Activated T-helper 9 cell treated with anti-CD3 and anti-CD28 coated beads, Interleukin-2, amount 50 U/mL, for 16 hours (primary cell): ENCODE measurements around the gene LRPPRC.
"Not testable (repeated sequence)": the region's sequence is repeated elsewhere in the genome, so short reads cannot be mapped to it uniquely, and the experiment has no call there.

Experiments
- DNase-seq: peaks from one replicate; pipeline ENCODE4 v3.0.0-alpha.2; 2020; ENCODE audit warnings: low read depth

LRPPRC gene

GRCh38 chr2:43995733-43996533, at the start of gene LRPPRC:
TSS of gene LRPPRC (minus strand) at chr2:43995989. CDS start at chr2:43995947, 42 bp downstream.
- peak; percentile 83 for DNase-seq

- no peak for DNase-seq
Measured at GRCh38 chr2:44045061-44045460, 49.3 kb upstream of the LRPPRC start.

- peak; percentile 57 for DNase-seq
Measured at GRCh38 chr2:44044281-44044720, 48.5 kb upstream of the LRPPRC start.

- DNase-seq, result no peak
Measured at GRCh38 chr2:44040365-44040764, 44.6 kb upstream of the LRPPRC start.

GRCh38 chr2:44038277-44038676, 42.5 kb upstream of the LRPPRC start:
- DNase-seq, result no peak

GRCh38 chr2:44037221-44037620, 41.4 kb upstream of the LRPPRC start:
- no peak for DNase-seq

- DNase-seq, result no peak
Measured at GRCh38 chr2:44033947-44034346, 38.2 kb upstream of the LRPPRC start.

GRCh38 chr2:44027076-44027475, 31.3 kb upstream of the LRPPRC start:
- not testable (repeated sequence) for DNase-seq

- no peak for DNase-seq
Measured at GRCh38 chr2:44016282-44016681, 20.5 kb upstream of the LRPPRC start.

- no peak for DNase-seq
Measured at GRCh38 chr2:44015239-44015638, 19.4 kb upstream of the LRPPRC start.

- DNase-seq, result not testable (repeated sequence)
Measured at GRCh38 chr2:44013205-44013604, 17.4 kb upstream of the LRPPRC start.

GRCh38 chr2:44010266-44010665, 14.5 kb upstream of the LRPPRC start:
- no peak for DNase-seq

- no peak for DNase-seq
Measured at GRCh38 chr2:44009136-44009735, 13.4 kb upstream of the LRPPRC start.

GRCh38 chr2:44005846-44006245, 10.1 kb upstream of the LRPPRC start:
- DNase-seq, result no peak

GRCh38 chr2:44004735-44005602, 9.2 kb upstream of the LRPPRC start:
- no peak for DNase-seq

GRCh38 chr2:44001716-44002115, 5.9 kb upstream of the LRPPRC start:
- DNase-seq, result no peak

- DNase-seq, result no peak
Measured at GRCh38 chr2:43998263-43998662, 2.5 kb upstream of the LRPPRC start.

- no peak for DNase-seq
Measured at GRCh38 chr2:43993437-43993836, 2.4 kb downstream of the LRPPRC start.

GRCh38 chr2:43989545-43989944, 6.2 kb downstream of the LRPPRC start:
- DNase-seq, result no peak

- DNase-seq, result no peak
Measured at GRCh38 chr2:43986600-43986999, 9.2 kb downstream of the LRPPRC start.

- DNase-seq, result no peak
Measured at GRCh38 chr2:43985359-43985758, 10.4 kb downstream of the LRPPRC start.

GRCh38 chr2:43984533-43984932, 11.3 kb downstream of the LRPPRC start:
- DNase-seq, result no peak

- DNase-seq, result no peak
Measured at GRCh38 chr2:43980902-43981301, 14.9 kb downstream of the LRPPRC start.
